Psoas muscle (tissue), 8 donors: Measurements from ENCODE around the gene PRUNE2. TPM values are rescaled to one million over a fixed set of nuclear protein-coding genes. Genes with fewer than 3 reads are reported as not detected.
A peak's percentile ranks its signal among the peaks of the same experiment; 100 is the strongest.

Experiments
- ATAC-seq, 4 donors: fragments of 200-7000 bp; cut with Tn5 transposase; one replicate each; pipeline ENCODE4 v1.9.1; 2020; ENCODE audit warnings: moderate library complexity in 3 of 4, mild to moderate bottlenecking in 2 of 4
- DNase-seq, 2 donors: peaks; one replicate each; pipeline ENCODE4 v3.0.0-alpha.2; 2020
- H3K27ac ChIP-seq: fragments of 200-600 bp; one replicate; pipeline ENCODE4 v1.8.0; 2022
- H3K27me3 ChIP-seq, 3 donors: fragments of 200-600 bp in 1 of 3; one replicate each; pipeline versions ENCODE4 v1.6.1 to v1.8.0; 2013 to 2022; ENCODE audit warnings: low read length in 2 of 3, mild to moderate bottlenecking in 2 of 3, moderate library complexity in 1 of 3; ENCODE audit not compliant: insufficient read depth in 3 of 3
- H3K36me3 ChIP-seq, 2 donors: fragments of 200-600 bp in 1 of 2; one replicate each; pipeline versions ENCODE4 v1.6.1 to v1.8.0; 2013 to 2022; ENCODE audit warnings: low read depth in 1 of 2, mild to moderate bottlenecking in 1 of 2, moderate library complexity in 1 of 2; ENCODE audit not compliant: insufficient read depth in 1 of 2
- H3K4me1 ChIP-seq: fragments of 200-600 bp; one replicate; pipeline ENCODE4 v1.8.0; 2022
- H3K4me3 ChIP-seq: fragments of 200-600 bp; one replicate; pipeline ENCODE4 v1.8.0; 2022; ENCODE audit warnings: mild to moderate bottlenecking
- H3K9me3 ChIP-seq: fragments of 200-600 bp; one replicate; pipeline ENCODE4 v1.8.0; 2022
- CTCF ChIP-seq: fragments of 200-600 bp; IDR thresholded peaks from one replicate; pipeline ENCODE4 v1.8.0; 2022; ENCODE audit warnings: antibody characterized with exemption
- WGBS, 3 donors: extraction: QIAGEN DNeasy Blood & Tissue Kit; methylation state at CpG; one replicate each; pipeline versions ENCODE4 v1.1.6 to v1.1.7; 2013; 5-methylcytosine and 5-hydroxymethylcytosine counted together
- intact Hi-C, 2 donors: fragments of 100-400 bp; cut with DNase I; formaldehyde crosslinking; loops; one replicate each; pipeline versions ENCODE4 v1.11.0 to v1.14.2; 2022
- polyA plus RNA-seq, 3 donors: library from polyadenylated mRNA; stranded (reverse); fragments of 200-250 nt; gene quantifications; one replicate each; pipeline ENCODE4 v1.2.3, GENCODE V29; 2013
- total RNA-seq, 4 donors: library from RNA; stranded (reverse); fragmentation: NEBNext Ultra II Directional in 2 of 4; extraction: Animal tissue kit (Norgen Biotek cat#: 25700) in 2 of 4; gene quantifications; one replicate each; pipeline versions ENCODE4 v1.2.1 to v1.2.4, GENCODE V29; 2021 to 2023
- donor health status: healthy with polysubstance abuse.
- donor health status: DM: no; HTN: no; CAD: no; lungs with moderate emphysema.
- donor health status: Bipolar disorder and iron deficiency.
- donor health status: healthy.
- donor health status: DM: yes; HTN: yes; CAD: no.
- donor health status: DM: no; HTN: no; CAD: no.
- donor health status: DM: no; HTN: no; CAD: no.
- donor health status: DM: yes; HTN: yes; CAD: no.

PRUNE2 gene
- total and polyA plus RNA-seq, 7 donors: 1.2 to 79.9 (median 3.6) TPM

- DNase-seq (no peak), ATAC-seq (no peak)
- Histone ChIP-seq H3K9me3 (no peaks in the 10 kb centered on the region), H3K36me3 (no peaks in the 10 kb centered on the region), H3K27me3 (peaks cover 0 to 4% (median 0%) of the 10 kb centered on the region in 3 donors), H3K4me3 (no peak overlapping the region), H3K27ac (no peak overlapping the region), H3K4me1 (no peaks in the 10 kb centered on the region)
- 61 to 69% (median 62%) methylated on average over 6 of the region's 6 CpGs for WGBS, 3 donors
- intact Hi-C loops: no loop called here
- TF ChIP-seq CTCF: no peak
Measured at GRCh38 chr9:76912636-76913275, 6.8 kb upstream of the PRUNE2 start.

- no peak for DNase-seq
- no peak for TF ChIP-seq CTCF
- ATAC-seq: no peak
- no peaks in the 10 kb centered on the region for H3K36me3 ChIP-seq
- intact Hi-C loops: no loop called here
- WGBS, 3 donors: 84 to 93% (median 93%) methylated on average over 1 of the region's 1 CpG
- no peaks in the 10 kb centered on the region for H3K4me1 ChIP-seq
- no peaks in the 10 kb centered on the region for H3K9me3 ChIP-seq
- no peak overlapping the region for H3K4me3 ChIP-seq
- H3K27ac ChIP-seq: no peak overlapping the region
- H3K27me3 ChIP-seq: peaks cover 0 to 4% (median 0%) of the 10 kb centered on the region in 3 donors
Measured at GRCh38 chr9:76911971-76912370, 6.1 kb upstream of the PRUNE2 start.

DNA sequence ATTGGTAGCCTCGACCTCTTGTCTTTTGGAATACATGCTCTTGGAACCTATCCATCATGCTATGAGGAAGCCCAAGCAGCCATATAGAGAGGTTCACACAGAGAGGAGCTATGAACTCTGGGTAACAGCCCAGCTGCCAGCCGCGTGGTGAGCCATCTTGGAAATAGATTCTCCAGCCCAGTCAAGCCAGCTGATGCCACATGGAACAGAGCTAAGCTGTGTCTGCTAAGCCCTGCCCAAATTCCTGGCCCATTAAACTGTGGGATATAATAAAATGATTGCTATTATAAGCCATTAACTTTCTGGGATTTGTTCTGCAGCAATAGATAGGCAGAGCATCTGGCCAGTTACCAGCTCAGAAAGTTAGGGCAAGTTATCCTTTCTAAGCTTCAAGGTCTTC, 4.9 kb upstream of the PRUNE2 start:
- ATAC-seq: no peak
- peaks cover 5% of the 10 kb centered on the region for H3K4me1 ChIP-seq
- H3K27ac ChIP-seq: no peak overlapping the region
- intact Hi-C loops: no loop called here
- peaks cover 0 to 4% (median 0%) of the 10 kb centered on the region in 3 donors for H3K27me3 ChIP-seq
- no peaks in the 10 kb centered on the region for H3K36me3 ChIP-seq
- no peak overlapping the region for H3K4me3 ChIP-seq
- 62 to 69% (median 63%) methylated on average over 3 of the region's 3 CpGs for WGBS, 3 donors
- no peaks in the 10 kb centered on the region for H3K9me3 ChIP-seq
- TF ChIP-seq CTCF: no peak
- no peak for DNase-seq

DNA sequence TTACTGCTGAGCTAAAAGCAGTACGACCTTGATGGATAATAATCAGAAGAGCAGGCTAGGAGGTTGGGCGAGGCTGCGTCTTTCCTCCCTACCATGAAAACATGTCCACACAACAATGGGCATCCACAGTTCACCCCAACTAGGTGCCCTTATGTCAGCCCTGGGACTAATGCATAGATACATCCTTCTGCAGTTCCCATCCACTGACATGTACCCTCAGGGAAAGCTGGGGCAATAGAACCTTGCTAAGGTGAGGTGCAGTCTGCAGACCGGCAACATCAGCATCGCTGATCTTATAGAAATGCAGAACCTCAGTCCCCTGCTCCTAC, 697 bp upstream of the PRUNE2 start:
- peaks cover 19% of the 10 kb centered on the region for H3K4me1 ChIP-seq
- peak overlapping the region; percentile 63 for H3K4me3 ChIP-seq
- no peak for TF ChIP-seq CTCF
- H3K36me3 ChIP-seq: no peaks in the 10 kb centered on the region
- no peak overlapping the region for H3K27ac ChIP-seq
- DNase-seq: no peak
- no peaks in the 10 kb centered on the region for H3K9me3 ChIP-seq
- peak in 2 of 4 donors; percentile 7 to 12 for ATAC-seq
- 6 to 10% (median 8%) methylated on average over 5 of the region's 5 CpGs for WGBS, 3 donors
- intact Hi-C loops: no loop called here
- H3K27me3 ChIP-seq: peaks cover 0 to 10% (median 0%) of the 10 kb centered on the region in 3 donors
